DMS79 (cell line): ENCODE data around the gene ASTN2.
"Not testable (repeated sequence)": the region's sequence is repeated elsewhere in the genome, so short reads cannot be mapped to it uniquely, and the experiment has no call there.

ENCODE experiments used
- DNase-seq: peaks from one replicate; lab custom pipeline; 2025; lab: John Stamatoyannopoulos, UW

Gene ASTN2

GRCh38 chr9:117076571-117077290 is 338.1 kb downstream of the ASTN2 start:
- DNase-seq = no peak

- DNase-seq = no peak
Observed at GRCh38 chr9:117075636-117076035, 339.2 kb downstream of the ASTN2 start.

GRCh38 chr9:117074784-117075520 is 339.9 kb downstream of the ASTN2 start:
- no peak for DNase-seq

GRCh38 chr9:117074342-117074662 is 340.6 kb downstream of the ASTN2 start:
- DNase-seq = no peak

GRCh38 chr9:117073539-117074341 is 341.1 kb downstream of the ASTN2 start:
- DNase-seq = no peak

- no peak for DNase-seq
Observed at GRCh38 chr9:117073071-117073470, 341.8 kb downstream of the ASTN2 start.

GRCh38 chr9:117072216-117072615 is 342.6 kb downstream of the ASTN2 start:
- no peak for DNase-seq

- DNase-seq = not testable (repeated sequence)
Observed at GRCh38 chr9:117071673-117072207, 343.1 kb downstream of the ASTN2 start.

- DNase-seq = no peak
Observed at GRCh38 chr9:117063721-117064471, 351.0 kb downstream of the ASTN2 start.

GRCh38 chr9:117060963-117061362 is 353.9 kb downstream of the ASTN2 start:
- DNase-seq = no peak

- DNase-seq = no peak
Observed at GRCh38 chr9:117050007-117050406, 364.9 kb downstream of the ASTN2 start.

GRCh38 chr9:117046666-117047327 is 368.1 kb downstream of the ASTN2 start:
- no peak for DNase-seq

GRCh38 chr9:117044241-117044640 is 370.6 kb downstream of the ASTN2 start:
- DNase-seq = no peak

- no peak for DNase-seq
Observed at GRCh38 chr9:117043159-117043558, 371.7 kb downstream of the ASTN2 start.

GRCh38 chr9:117035546-117035945 is 379.3 kb downstream of the ASTN2 start:
- no peak for DNase-seq

- DNase-seq = no peak
Observed at GRCh38 chr9:117034866-117035265, 380.0 kb downstream of the ASTN2 start.

GRCh38 chr9:117030254-117030768 is 384.5 kb downstream of the ASTN2 start:
- no peak for DNase-seq

GRCh38 chr9:117029341-117029740 is 385.5 kb downstream of the ASTN2 start:
- no peak for DNase-seq

- no peak for DNase-seq
Observed at GRCh38 chr9:117028103-117028858, 386.6 kb downstream of the ASTN2 start.

GRCh38 chr9:117021906-117022305 is 393.0 kb downstream of the ASTN2 start:
- no peak for DNase-seq
